ENCODE results near the gene KIAA1191.
A peak's percentile ranks its signal among the peaks of the same experiment; 100 is the strongest.

KIAA1191 gene

GRCh38 chr5:176365351-176366231, 4.0 kb upstream of the KIAA1191 start, which contains the start of gene ARL10:
Gene ARL10, plus strand, starts transcription at chr5:176365487. Its CDS starts 77 bp downstream, at chr5:176365564.
- peak; percentile 31 for DNase-seq (ENCODE audit: low read depth)

- no peak for DNase-seq (ENCODE audit: low read depth)
These were observed 3.3 kb upstream of the KIAA1191 start for GRCh38 chr5:176364765-176365350.

- DNase-seq (ENCODE audit: low read depth), result no peak
These were observed 598 bp upstream of the KIAA1191 start for GRCh38 chr5:176362233-176362490.

- DNase-seq (ENCODE audit: low read depth), result no peak
These were observed 599 bp downstream of the KIAA1191 start for GRCh38 chr5:176360894-176361436.

GRCh38 chr5:176359658-176360057, 1.9 kb downstream of the KIAA1191 start:
- DNase-seq (ENCODE audit: low read depth), result no peak

- no peak for DNase-seq (ENCODE audit: low read depth)
These were observed 5.4 kb downstream of the KIAA1191 start for GRCh38 chr5:176356179-176356566.

GRCh38 chr5:176355400-176356178, 6.0 kb downstream of the KIAA1191 start:
- DNase-seq (ENCODE audit: low read depth), result no peak

- DNase-seq (ENCODE audit: low read depth), result no peak
These were observed 8.0 kb downstream of the KIAA1191 start for GRCh38 chr5:176353533-176353932.

GRCh38 chr5:176352116-176352878, 9.3 kb downstream of the KIAA1191 start:
- no peak for DNase-seq (ENCODE audit: low read depth)

GRCh38 chr5:176350416-176350815, 11.1 kb downstream of the KIAA1191 start:
- no peak for DNase-seq (ENCODE audit: low read depth)

- DNase-seq (ENCODE audit: low read depth), result no peak
These were observed 18.7 kb downstream of the KIAA1191 start for GRCh38 chr5:176342766-176343458.

GRCh38 chr5:176342158-176342483, 19.4 kb downstream of the KIAA1191 start:
- no peak for DNase-seq (ENCODE audit: low read depth)

- no peak for DNase-seq (ENCODE audit: low read depth)
These were observed 20.0 kb downstream of the KIAA1191 start for GRCh38 chr5:176341325-176342157.

- no peak for DNase-seq (ENCODE audit: low read depth)
These were observed 22.3 kb downstream of the KIAA1191 start for GRCh38 chr5:176339304-176339703.

GRCh38 chr5:176337913-176338312, 23.7 kb downstream of the KIAA1191 start:
- no peak for DNase-seq (ENCODE audit: low read depth)

GRCh38 chr5:176334031-176334770, 27.4 kb downstream of the KIAA1191 start:
- DNase-seq (ENCODE audit: low read depth), result no peak

GRCh38 chr5:176320577-176320976, 41.0 kb downstream of the KIAA1191 start:
- DNase-seq (ENCODE audit: low read depth), result no peak

GRCh38 chr5:176319827-176320554, 41.6 kb downstream of the KIAA1191 start:
- no peak for DNase-seq (ENCODE audit: low read depth)

All from GM04504 (cell line).